GM18909 (cell line): Measurements from ENCODE around the gene MTHFD1L.

Experiments used
- ATAC-seq: cut with Tn5 transposase; IDR thresholded peaks from one replicate; pipeline ENCODE4 v1.9.1; 2021; ENCODE audit warnings: mild to moderate bottlenecking; ENCODE audit not compliant: unreplicated experiment, poor library complexity

MTHFD1L gene

DNA sequence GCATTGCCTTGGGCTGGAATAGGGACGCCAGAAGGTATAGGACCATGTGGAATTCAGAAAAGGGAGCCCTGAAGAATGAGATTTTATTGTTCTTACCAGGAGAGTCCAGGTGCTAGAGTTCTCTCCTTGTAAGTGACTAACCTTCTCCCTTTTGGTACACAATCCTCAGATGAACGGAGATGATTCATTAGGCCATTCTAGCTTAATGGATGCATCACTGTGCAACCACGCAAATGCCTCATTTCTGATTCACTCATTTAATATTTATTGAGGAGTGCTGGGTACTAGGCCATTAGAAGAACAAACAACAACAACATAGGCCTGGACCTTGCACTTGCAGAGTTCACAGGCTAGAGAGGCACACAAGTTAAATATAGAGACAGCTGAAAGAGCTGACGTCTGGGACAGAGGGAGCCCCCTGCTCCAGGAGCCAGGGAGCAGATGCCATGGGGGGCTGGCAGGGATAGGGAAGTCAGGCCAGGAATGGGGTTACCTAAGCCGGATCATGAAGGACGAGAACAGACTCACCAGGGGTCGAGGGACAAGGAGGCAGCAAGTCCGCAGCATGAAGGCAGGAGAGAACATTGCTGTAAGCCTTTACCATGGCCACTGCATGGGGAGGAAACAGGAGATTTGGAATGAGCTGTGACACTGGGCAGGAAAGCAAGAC is 194.7 kb downstream of the MTHFD1L start:
- ATAC-seq, result no peak

- ATAC-seq, result no peak
Measured at GRCh38 chr6:151060766-151061531, 195.4 kb downstream of the MTHFD1L start.

- ATAC-seq, result no peak
Measured at GRCh38 chr6:151063352-151063751, 197.8 kb downstream of the MTHFD1L start.

GRCh38 chr6:151063842-151064647 is 198.5 kb downstream of the MTHFD1L start:
- ATAC-seq, result no peak

GRCh38 chr6:151065027-151065815 is 199.7 kb downstream of the MTHFD1L start:
- no peak for ATAC-seq

DNA sequence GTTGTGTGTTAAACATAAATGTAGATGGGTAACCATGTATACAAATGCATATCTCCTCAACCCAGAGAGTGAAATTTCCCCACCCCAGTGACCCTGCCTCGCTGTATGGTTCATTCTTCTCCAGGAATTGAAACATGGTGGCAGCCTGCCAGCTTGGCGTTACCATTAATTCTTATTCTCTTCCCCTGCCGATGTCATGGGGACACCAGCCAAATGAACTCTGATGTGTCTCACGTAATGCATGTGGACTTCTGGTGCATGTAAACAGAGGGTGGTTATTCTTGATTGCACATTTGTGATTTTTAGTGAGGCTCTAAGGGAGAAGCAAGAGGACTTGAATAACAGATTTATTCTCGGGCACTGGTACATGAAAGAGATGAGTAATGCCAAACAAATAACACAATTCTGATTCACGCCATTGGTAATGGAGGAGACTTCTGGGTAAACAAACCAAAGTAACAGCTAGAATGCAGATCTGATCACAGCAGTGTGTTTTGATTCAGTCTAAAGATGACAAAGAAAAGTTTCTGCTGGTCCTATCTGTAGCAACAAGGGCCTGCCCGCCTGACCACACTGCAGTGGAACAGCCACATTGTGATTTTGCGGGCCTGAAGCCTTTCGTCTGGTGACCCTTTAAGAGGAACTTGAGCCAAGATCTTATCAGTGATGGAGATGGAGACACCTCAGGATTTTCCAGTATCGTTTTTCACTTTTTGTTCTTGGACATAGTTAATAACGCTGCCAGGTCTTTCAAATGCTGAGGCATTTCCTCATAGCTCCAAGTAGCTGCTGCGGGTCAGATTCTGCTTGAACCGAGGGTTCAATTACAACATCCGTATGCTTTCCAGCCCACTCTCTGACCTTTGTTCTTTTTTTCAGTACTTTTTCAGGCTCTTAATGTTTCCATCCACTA is 202.4 kb downstream of the MTHFD1L start:
- ATAC-seq, result no peak

GRCh38 chr6:151068761-151069312 is 203.3 kb downstream of the MTHFD1L start:
- ATAC-seq, result no peak

- no peak for ATAC-seq
Measured at GRCh38 chr6:151069641-151070040, 204.1 kb downstream of the MTHFD1L start.

GRCh38 chr6:151070631-151071051 is 205.1 kb downstream of the MTHFD1L start:
- ATAC-seq, result no peak

- no peak for ATAC-seq
Measured at GRCh38 chr6:151071295-151071694, 205.8 kb downstream of the MTHFD1L start.

GRCh38 chr6:151073146-151073545 is 207.6 kb downstream of the MTHFD1L start:
- ATAC-seq, result no peak

DNA sequence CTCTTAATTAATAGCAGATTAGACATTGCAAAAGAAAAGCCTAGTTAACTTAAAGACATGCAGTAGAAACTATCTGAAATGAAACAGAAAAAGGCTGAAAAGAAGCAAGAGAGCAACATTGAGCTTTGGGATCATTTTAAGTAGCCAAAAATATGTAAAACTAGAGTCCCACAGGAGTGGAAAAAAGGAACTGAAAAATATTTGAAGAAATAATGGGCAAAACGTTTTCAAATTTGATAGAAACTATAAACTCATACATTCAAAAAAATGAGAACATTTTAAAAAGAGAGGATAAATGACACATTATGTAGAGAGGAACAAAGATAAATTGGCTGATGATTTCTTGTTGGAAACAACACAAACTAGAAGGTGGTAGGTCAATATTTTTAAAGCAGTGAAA is 208.2 kb downstream of the MTHFD1L start:
- ATAC-seq, result no peak

GRCh38 chr6:151075005-151075404 is 209.5 kb downstream of the MTHFD1L start:
- ATAC-seq, result no peak

- no peak for ATAC-seq
Measured at GRCh38 chr6:151075527-151075926, 210.0 kb downstream of the MTHFD1L start.

DNA sequence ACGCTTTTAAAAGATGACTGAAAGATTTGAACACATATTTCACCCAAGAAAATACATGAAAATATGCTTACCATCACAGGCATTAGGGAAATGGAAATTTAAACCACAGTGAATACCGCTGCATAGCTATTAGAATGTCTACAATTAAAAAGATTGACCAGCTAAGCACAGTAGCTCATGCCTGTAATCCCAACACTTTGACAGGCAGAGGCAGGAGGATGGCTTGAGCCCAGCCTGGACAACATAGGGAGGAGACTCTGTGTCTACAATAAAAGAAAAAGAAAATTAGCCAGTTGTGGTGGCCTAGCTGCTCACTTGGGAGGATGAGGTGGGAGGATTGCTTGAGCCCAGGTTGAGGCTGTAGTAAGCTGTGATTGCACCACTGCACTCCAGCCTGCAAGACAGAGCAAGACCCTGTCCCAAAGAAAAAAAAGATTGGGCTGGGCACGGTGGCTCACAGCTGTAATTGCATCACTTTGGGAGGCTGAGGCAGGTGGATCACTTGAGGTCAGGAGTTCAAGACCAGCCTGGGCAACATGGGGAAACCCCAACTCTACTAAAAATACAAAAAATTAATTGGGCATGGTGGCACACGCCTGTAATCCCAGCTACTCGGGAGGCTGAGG is 210.5 kb downstream of the MTHFD1L start:
- no peak for ATAC-seq

GRCh38 chr6:151078655-151079054 is 213.2 kb downstream of the MTHFD1L start:
- no peak for ATAC-seq

GRCh38 chr6:151081656-151082055 is 216.2 kb downstream of the MTHFD1L start:
- ATAC-seq, result no peak

DNA sequence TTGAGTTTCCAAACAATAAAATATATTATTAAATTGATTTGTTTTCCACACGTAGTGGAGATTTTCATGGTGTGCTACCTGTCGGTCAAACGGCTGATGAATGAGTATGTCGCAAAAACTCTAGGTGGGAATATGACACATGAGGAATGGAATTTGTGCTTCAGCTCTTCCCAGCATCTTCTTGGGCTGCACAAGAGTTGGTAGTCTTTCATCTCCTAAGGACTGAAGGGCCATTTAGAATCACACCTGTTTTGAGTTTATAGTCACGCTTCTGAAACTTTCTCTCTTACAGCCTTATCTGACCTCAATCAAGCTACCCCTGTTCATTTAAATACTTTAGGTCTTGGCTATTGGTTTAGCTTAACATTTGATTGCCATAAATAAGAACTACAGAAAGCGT is 216.6 kb downstream of the MTHFD1L start:
- ATAC-seq, result no peak

DNA sequence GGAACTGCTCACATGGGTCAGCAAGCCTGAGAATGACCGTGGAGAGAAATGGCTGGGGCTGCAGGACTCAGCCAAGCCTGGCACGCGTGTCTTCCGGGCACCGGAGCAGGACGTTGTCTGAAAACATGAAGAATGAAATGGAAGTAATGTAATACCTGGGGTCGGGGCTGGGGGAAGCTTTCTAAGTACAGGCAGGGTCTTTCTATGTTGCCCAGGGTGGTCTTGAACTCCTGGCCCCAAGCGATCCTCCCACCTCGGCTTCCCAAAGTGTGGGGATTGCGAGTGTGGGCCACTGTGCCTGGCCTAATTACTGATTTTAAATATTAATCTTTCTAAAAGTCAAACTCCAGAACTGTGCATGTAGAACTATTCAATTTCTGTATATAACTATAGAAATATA is 218.8 kb downstream of the MTHFD1L start:
- ATAC-seq, result no peak
